ENCODE data around the gene ZNF436.
A peak's percentile ranks its signal among the peaks of the same experiment; 100 is the strongest.
"Not testable (repeated sequence)": the region's sequence is repeated elsewhere in the genome, so short reads cannot be mapped to it uniquely, and the experiment has no call there.

ZNF436 gene

DNA sequence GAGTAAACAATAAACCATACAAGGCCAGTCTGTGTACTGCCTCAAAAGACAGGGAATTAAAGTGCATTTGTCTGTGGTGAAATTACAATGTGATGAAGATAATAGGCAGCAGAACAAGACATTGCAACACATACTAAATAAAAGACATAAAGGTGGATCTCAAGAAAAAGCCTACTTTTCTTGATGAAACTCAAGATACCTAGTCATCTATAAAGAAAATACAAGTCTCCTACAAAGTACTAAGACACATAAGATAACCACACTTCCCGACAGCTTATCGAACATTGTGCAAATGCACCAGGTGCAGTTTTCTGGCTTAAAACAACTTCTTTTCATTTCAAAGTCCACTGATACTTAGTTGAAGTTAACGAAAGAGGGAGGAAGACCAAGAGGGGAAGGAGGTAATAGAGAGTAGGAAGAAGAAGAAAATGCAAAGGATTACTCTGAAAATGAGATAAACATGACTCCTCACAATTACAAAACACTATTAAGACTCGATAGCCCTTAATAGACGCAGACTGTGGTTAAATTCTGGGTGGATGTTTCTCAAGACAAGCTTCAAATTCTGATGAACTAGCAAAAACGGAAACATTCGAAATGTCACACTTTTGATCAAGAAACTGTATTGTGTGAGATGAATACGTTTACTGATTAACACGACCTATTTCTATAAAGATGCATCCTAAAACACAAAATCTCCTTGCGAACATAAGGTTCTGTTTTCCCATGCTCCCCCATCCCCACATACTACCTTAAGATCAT, 27.5 kb downstream of the ZNF436 start:
- DNase-seq (ENCODE audit: low read depth) = peak; percentile 47
- peak overlapping the region; percentile 77 for H3K4me3 ChIP-seq (ENCODE audit: low read depth, low read length)

DNA sequence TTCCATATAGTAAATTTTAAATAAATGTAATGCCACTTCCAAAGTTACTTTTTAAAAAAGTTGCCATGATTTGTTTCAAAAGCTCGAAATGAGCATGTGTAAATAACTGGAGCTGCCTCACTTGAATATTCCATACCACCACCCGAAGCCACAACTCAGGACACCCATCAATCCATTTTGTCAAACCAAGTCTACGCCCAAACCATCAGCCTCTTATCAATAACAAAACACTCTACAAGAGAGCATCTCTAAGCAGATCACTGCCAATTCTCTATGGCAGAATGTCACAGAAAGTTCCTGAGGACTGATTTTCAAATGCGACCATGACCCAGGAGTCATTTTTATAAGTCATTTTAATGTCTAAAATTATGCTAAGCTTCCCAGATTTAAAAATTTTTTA, 30.0 kb downstream of the ZNF436 start:
- TF ChIP-seq, protein P1, sequence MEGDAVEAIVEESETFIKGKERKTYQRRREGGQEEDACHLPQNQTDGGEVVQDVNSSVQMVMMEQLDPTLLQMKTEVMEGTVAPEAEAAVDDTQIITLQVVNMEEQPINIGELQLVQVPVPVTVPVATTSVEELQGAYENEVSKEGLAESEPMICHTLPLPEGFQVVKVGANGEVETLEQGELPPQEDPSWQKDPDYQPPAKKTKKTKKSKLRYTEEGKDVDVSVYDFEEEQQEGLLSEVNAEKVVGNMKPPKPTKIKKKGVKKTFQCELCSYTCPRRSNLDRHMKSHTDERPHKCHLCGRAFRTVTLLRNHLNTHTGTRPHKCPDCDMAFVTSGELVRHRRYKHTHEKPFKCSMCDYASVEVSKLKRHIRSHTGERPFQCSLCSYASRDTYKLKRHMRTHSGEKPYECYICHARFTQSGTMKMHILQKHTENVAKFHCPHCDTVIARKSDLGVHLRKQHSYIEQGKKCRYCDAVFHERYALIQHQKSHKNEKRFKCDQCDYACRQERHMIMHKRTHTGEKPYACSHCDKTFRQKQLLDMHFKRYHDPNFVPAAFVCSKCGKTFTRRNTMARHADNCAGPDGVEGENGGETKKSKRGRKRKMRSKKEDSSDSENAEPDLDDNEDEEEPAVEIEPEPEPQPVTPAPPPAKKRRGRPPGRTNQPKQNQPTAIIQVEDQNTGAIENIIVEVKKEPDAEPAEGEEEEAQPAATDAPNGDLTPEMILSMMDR (conservative IDR thresholded peaks at IDR 0.05; ENCODE audit: low read depth, low read length) = no peak
- DNase-seq (ENCODE audit: low read depth) = no peak
- no peak overlapping the region for H3K4me3 ChIP-seq (ENCODE audit: low read depth, low read length)

More for the DNA sequence above, 27.5 kb downstream of the ZNF436 start:
- TF ChIP-seq, protein P1 (conservative IDR thresholded peaks at IDR 0.05; ENCODE audit: low read depth, low read length) = no peak

DNA sequence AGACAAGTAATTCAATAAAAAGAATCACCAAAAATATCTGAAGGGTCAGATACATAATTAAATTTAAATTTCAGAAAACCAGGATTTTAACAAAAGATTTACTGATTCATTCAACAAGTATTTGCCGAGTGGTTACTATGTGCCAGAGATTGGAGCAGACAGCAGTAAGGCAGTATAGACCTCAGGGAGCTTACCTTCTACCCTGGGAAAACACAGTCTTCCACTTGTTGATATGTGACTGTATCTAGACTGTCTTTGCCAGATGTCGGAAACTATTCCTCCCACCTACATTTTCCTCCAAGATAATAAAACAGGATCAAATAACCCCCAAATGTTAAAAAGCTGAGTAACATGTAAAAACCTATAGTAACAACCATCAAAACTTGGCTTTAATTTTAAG, 31.8 kb downstream of the ZNF436 start:
- TF ChIP-seq, protein P1 (conservative IDR thresholded peaks at IDR 0.05; ENCODE audit: low read depth, low read length) = no peak
- peak; percentile 26 for DNase-seq (ENCODE audit: low read depth)
- no peak overlapping the region for H3K4me3 ChIP-seq (ENCODE audit: low read depth, low read length)

DNA sequence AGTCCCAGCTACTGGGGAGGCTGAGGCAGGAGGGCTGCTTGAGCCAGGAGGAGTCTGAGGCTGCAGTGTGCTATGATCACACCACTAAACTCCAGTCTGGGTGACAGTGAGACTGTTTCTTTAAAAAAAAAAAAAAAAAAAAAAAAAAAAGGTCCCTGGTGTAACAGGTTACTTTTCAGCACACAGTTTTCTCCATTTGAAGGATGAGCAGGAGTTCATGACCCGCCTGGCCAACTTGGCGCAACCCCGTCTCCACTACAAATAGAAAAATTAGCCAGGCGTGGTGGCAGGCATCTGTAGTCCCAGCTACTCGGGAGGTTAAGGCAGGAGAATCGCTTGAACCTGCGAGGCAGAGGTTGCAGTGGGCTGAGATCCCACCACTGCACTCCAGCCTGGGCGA, 37.9 kb downstream of the ZNF436 start:
- H3K4me3 ChIP-seq (ENCODE audit: low read depth, low read length) = no peak overlapping the region
- TF ChIP-seq, protein P1 (conservative IDR thresholded peaks at IDR 0.05; ENCODE audit: low read depth, low read length) = no peak
- DNase-seq (ENCODE audit: low read depth) = no peak

DNA sequence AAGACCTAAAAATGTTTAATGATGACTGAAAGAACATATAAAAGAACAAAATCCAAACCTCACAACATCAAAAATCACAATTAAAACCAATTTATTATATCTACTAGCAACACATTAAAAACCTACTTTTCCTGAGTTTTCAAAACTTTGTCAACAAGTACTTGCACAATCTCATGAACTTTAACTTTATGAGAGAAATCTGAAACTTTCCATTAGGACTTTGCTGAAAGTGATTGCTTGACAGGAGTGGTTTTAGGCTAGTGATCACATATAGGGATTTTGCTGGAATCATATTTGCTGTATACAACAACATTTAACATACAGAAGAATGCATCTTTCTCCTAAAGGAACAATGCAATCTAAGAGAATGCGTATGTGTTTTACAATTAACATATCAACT, 38.8 kb downstream of the ZNF436 start:
- no peak overlapping the region for H3K4me3 ChIP-seq (ENCODE audit: low read depth, low read length)
- TF ChIP-seq, protein P1 (conservative IDR thresholded peaks at IDR 0.05; ENCODE audit: low read depth, low read length) = no peak
- DNase-seq (ENCODE audit: low read depth) = peak; percentile 26

DNA sequence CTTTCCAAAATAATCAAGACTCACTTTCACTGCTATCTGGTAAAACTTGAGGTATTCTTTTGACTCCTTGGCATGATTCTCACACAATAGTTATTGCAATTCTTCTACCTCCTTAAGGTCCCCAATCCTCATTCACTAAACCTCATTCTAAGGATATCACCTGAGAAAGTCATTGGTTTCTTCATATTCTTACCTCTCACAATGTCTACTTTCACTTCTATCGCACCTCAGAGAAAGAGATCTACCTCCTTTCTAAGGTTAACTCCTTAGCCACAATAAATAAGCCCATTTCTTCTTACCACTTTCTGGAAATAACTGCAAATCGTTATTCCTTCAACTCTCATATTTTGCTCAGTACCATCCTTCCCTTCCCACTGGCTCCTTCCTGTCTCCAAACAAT, 44.2 kb downstream of the ZNF436 start:
- no peak overlapping the region for H3K4me3 ChIP-seq (ENCODE audit: low read depth, low read length)
- DNase-seq (ENCODE audit: low read depth) = no peak
- TF ChIP-seq, protein P1 (conservative IDR thresholded peaks at IDR 0.05; ENCODE audit: low read depth, low read length) = no peak

DNA sequence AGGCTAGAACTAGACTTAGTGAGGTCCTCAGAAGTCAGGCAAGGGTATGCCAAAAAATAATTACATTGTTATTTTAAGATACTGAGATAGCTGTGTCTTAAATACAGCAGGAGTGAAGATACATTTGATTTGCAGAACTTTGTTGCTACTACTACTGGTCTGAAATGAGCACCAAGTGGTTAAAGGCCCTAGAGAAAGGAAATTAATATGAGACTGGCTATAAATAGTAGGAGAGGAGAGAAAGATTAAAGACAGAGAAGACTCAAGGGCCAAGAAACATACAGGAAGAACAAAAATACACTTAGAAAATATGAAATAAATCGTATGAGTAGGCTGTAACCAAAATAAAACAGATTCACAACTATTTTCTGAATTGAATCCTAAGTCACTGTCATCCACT, 46.9 kb downstream of the ZNF436 start:
- TF ChIP-seq, protein P1 (conservative IDR thresholded peaks at IDR 0.05; ENCODE audit: low read depth, low read length) = no peak
- H3K4me3 ChIP-seq (ENCODE audit: low read depth, low read length) = no peak overlapping the region
- no peak for DNase-seq (ENCODE audit: low read depth)

DNA sequence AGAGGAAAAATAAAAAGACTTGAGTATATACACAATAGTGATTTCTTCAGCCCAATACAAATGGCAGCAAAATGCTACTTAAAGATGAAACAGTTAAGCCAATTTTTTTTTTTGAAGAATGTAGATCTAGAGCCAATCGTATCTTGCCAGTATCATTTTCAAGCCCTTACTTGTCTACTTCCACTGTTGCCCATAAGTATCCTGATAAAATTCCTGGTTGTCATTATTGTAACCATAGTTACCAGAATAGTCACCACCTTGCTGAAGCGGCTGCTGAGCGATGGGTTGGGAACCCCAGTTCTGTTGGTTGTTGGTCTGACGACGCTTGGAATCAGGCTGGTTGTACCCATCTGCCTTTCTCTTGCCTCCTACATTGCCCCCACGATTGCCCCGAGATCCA, 59.4 kb downstream of the ZNF436 start:
- not testable (repeated sequence) for DNase-seq (ENCODE audit: low read depth); H3K4me3 ChIP-seq (ENCODE audit: low read depth, low read length)

All from choroid plexus epithelial cell (primary cell).